Endodermal cell (in vitro differentiated cells): ENCODE data around the gene DCLK1. TPM values are rescaled to one million over a fixed set of nuclear protein-coding genes. Genes with fewer than 3 reads are reported as not detected.

Source experiments
- DNase-seq: peaks from one replicate; pipeline ENCODE4 v3.0.0-alpha.2; 2017
- H3K27ac ChIP-seq: 2 replicates; pipeline ENCODE4 v1.5.1; 2013; ENCODE audit warnings: mild to moderate bottlenecking, low read depth, low read length, moderate library complexity
- H3K27me3 ChIP-seq: 2 replicates; pipeline ENCODE4 v1.6.1; 2013; ENCODE audit warnings: mild to moderate bottlenecking, low read length, moderate library complexity; ENCODE audit not compliant: insufficient read depth, control insufficient read depth, poor library complexity, severe bottlenecking
- H3K36me3 ChIP-seq: 2 replicates; pipeline ENCODE4 v1.7.0; 2013; ENCODE audit warnings: mild to moderate bottlenecking, low read length, moderate library complexity; ENCODE audit not compliant: control insufficient read depth, insufficient read depth
- H3K4me1 ChIP-seq: one replicate; pipeline ENCODE4 v1.7.0; 2013; ENCODE audit warnings: low read length; ENCODE audit not compliant: control insufficient read depth, insufficient read depth
- H3K4me3 ChIP-seq: 2 replicates; pipeline ENCODE4 v1.5.1; 2013; ENCODE audit warnings: mild to moderate bottlenecking, low read length, moderate library complexity
- H3K9ac ChIP-seq: 2 replicates; pipeline ENCODE4 v1.6.1; 2013; ENCODE audit warnings: mild to moderate bottlenecking, low read length, moderate library complexity; ENCODE audit not compliant: poor library complexity, severe bottlenecking; ENCODE audit errors: extremely low read depth
- H3K9me3 ChIP-seq: 2 replicates; pipeline ENCODE4 v1.6.1; 2013; ENCODE audit warnings: mild to moderate bottlenecking, low read length, moderate library complexity; ENCODE audit not compliant: control insufficient read depth
- H3K27ac Mint-ChIP-seq: 2 replicates; pipeline ENCODE4 v1.8.0; 2020; ENCODE audit warnings: mixed read lengths
- H3K27me3 Mint-ChIP-seq: 2 replicates; pipeline ENCODE4 v1.8.0; 2021; ENCODE audit warnings: mild to moderate bottlenecking, mixed read lengths; ENCODE audit not compliant: insufficient read depth
- H3K36me3 Mint-ChIP-seq: 2 replicates; pipeline ENCODE4 v1.8.0; 2020; ENCODE audit warnings: low read depth, mixed read lengths
- H3K4me1 Mint-ChIP-seq: 2 replicates; pipeline ENCODE4 v1.8.0; 2020; ENCODE audit warnings: mixed read lengths
- H3K4me3 Mint-ChIP-seq: 2 replicates; pipeline ENCODE4 v1.8.0; 2020; ENCODE audit warnings: mild to moderate bottlenecking, moderate library complexity, mixed read lengths
- H3K9me3 Mint-ChIP-seq: 2 replicates; pipeline ENCODE4 v1.8.0; 2020; ENCODE audit warnings: mild to moderate bottlenecking, mixed read lengths
- WGBS, 2 experiments: methylation state at CpG; one replicate each; pipeline versions ENCODE4 v1.1.5 to v1.1.7; 2013; ENCODE audit warnings: missing lambda C conversion rate in 2 of 2, mixed read lengths in 1 of 2; ENCODE audit not compliant: insufficient coverage in 1 of 2, insufficient read length in 1 of 2; 5-methylcytosine and 5-hydroxymethylcytosine counted together
- total RNA-seq, 2 donors: library from RNA; stranded (reverse); fragmentation: NEBNext Ultra II Directional in 1 of 2; extraction: Animal tissue kit (Norgen Biotek cat#: 25700) in 1 of 2; gene quantifications; 2 replicates in 1 of 2; 3 replicates in 1 of 2; pipeline ENCODE4 v1.2.1, GENCODE V29; 2021
- TF ChIP-seq, protein P1 (sequence below): fragments of 200-600 bp; sonication (generic); conservative IDR thresholded peaks from 2 replicates; pipeline ENCODE4 v1.5.0; 2021; ENCODE audit warnings: antibody characterized with exemption, mild to moderate bottlenecking

Gene DCLK1
- total RNA-seq, 2 donors from 2014 or later = 3.0 to 32.8 TPM

GRCh38 chr13:35947315-35947714, 183.9 kb downstream of the DCLK1 start:
- H3K27ac ChIP-seq = no peak overlapping the region
- H3K4me1 ChIP-seq = no peaks in the 10 kb centered on the region
- TF ChIP-seq, protein P1, sequence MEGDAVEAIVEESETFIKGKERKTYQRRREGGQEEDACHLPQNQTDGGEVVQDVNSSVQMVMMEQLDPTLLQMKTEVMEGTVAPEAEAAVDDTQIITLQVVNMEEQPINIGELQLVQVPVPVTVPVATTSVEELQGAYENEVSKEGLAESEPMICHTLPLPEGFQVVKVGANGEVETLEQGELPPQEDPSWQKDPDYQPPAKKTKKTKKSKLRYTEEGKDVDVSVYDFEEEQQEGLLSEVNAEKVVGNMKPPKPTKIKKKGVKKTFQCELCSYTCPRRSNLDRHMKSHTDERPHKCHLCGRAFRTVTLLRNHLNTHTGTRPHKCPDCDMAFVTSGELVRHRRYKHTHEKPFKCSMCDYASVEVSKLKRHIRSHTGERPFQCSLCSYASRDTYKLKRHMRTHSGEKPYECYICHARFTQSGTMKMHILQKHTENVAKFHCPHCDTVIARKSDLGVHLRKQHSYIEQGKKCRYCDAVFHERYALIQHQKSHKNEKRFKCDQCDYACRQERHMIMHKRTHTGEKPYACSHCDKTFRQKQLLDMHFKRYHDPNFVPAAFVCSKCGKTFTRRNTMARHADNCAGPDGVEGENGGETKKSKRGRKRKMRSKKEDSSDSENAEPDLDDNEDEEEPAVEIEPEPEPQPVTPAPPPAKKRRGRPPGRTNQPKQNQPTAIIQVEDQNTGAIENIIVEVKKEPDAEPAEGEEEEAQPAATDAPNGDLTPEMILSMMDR = no peak
- Mint-ChIP-seq H3K4me3 (no peak overlapping the region), H3K4me1 (peaks cover 2% of the 10 kb centered on the region), H3K9me3 (peaks cover 14% of the 10 kb centered on the region), H3K27me3 (no peaks in the 10 kb centered on the region), H3K36me3 (no peaks in the 10 kb centered on the region), H3K27ac (no peak overlapping the region)
- no peak overlapping the region for H3K9ac ChIP-seq
- H3K9me3 ChIP-seq = peaks cover 14% of the 10 kb centered on the region
- H3K4me3 ChIP-seq = no peak overlapping the region
- H3K27me3 ChIP-seq = no peaks in the 10 kb centered on the region
- H3K36me3 ChIP-seq = no peaks in the 10 kb centered on the region
- no peak for DNase-seq
- 73 to 85% methylated on average over 4 of the region's 4 CpGs for WGBS, 2 experiments

DNA sequence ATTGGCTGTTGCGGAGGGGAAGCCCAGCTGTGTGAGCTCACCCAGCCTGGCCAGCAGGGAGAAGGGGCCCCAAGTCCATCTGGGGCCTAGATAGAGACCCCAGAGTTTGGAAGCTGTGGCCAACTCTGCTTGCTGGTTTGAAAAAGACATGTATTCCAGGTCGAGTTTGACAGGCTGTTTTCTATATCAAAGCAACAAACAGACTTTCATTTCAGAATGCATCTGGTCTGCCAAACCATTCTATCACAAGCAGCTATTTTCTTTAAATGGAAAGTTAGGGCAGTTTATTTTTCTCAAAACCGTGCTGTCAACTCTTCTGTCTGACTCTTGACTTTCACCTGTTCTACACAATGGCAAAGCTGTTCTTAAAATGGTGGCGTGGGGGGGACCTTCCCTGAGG, 185.8 kb downstream of the DCLK1 start:
- Mint-ChIP-seq H3K9me3 (peaks cover 15% of the 10 kb centered on the region), H3K27me3 (no peaks in the 10 kb centered on the region), H3K4me3 (no peak overlapping the region), H3K27ac (no peak overlapping the region), H3K4me1 (peaks cover 2% of the 10 kb centered on the region), H3K36me3 (no peaks in the 10 kb centered on the region)
- no peak overlapping the region for H3K27ac ChIP-seq
- H3K9me3 ChIP-seq = peaks cover 14% of the 10 kb centered on the region
- WGBS, 2 experiments = 93 to 94% methylated on average over 3 to 4 of the region's 4 CpGs
- TF ChIP-seq, protein P1 = no peak
- no peak for DNase-seq
- no peaks in the 10 kb centered on the region for H3K4me1 ChIP-seq
- no peak overlapping the region for H3K9ac ChIP-seq
- H3K27me3 ChIP-seq = no peaks in the 10 kb centered on the region
- no peak overlapping the region for H3K4me3 ChIP-seq
- H3K36me3 ChIP-seq = no peaks in the 10 kb centered on the region

GRCh38 chr13:35941374-35941773, 189.8 kb downstream of the DCLK1 start:
- DNase-seq = no peak
- Mint-ChIP-seq H3K9me3 (peaks cover 17% of the 10 kb centered on the region), H3K27ac (no peak overlapping the region), H3K4me1 (no peaks in the 10 kb centered on the region), H3K4me3 (no peak overlapping the region), H3K36me3 (no peaks in the 10 kb centered on the region), H3K27me3 (peaks cover 2% of the 10 kb centered on the region)
- Histone ChIP-seq H3K9me3 (peaks cover 14% of the 10 kb centered on the region), H3K36me3 (no peaks in the 10 kb centered on the region), H3K9ac (no peak overlapping the region), H3K27me3 (no peaks in the 10 kb centered on the region), H3K4me3 (no peak overlapping the region), H3K4me1 (no peaks in the 10 kb centered on the region), H3K27ac (no peak overlapping the region)
- TF ChIP-seq, protein P1 = no peak
- WGBS, 2 experiments = 97 to 98% methylated on average over 10 of the region's 10 CpGs
